OCI-LY7 (cell line): ENCODE results near the gene CFAP65.

Experiments
- EZH2phosphoT487 ChIP-seq: fragments of 200-600 bp; sonication (generic); IDR thresholded peaks from 2 replicates; pipeline ENCODE4 v1.6.1; 2018; ENCODE audit warnings: low read depth, borderline replicate concordance, mild to moderate bottlenecking, mixed run types, antibody characterized with exemption, low read length, moderate library complexity, mixed read lengths
- TF ChIP-seq, protein P1 (sequence below): fragments of 200-600 bp; sonication (generic); conservative IDR thresholded peaks from 2 replicates; pipeline ENCODE4 v1.5.1; 2014; ENCODE audit warnings: mild to moderate bottlenecking, antibody characterized with exemption, low read length, moderate library complexity, mixed read lengths

DNA sequence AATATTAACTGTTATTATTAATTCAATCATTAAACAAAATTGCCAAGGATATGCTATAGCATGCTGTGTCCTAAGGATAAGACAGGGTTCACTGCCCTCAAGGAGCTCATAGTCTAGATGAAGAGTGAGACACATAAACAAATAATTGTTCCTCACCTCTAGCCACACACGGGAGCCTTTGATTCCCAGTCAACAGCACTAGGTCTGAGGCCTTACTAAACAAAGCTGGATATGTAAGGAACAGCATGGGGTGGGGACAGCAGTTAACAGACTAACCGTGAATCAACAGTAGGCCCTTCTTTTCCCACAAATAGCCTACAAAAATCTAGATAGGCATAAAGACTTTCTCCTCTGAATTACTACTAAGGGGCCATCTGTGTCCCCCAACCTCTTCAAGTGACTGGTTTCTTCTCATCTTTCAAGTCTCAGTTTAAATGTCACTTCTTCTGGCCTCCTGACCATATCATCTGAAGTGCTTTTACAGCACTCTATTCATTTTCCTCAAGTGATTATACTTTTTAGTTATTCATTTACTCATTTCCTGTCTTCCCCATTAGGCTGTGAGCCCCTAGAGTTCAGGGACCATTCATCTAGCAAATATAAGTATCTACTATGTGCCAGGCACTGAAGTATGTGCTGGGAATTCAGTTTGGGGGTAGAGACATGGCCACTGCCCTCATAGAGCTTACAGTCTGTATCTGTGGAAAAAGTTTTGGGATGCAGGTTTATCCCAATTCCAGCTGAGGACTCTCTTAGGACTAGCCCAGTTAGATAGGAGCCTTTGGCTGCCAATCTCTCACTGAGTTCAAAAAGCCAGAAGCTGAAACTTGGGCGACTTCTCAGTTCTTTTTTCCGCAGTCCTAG, 49.4 kb upstream of the CFAP65 start:
- TF ChIP-seq, protein P1, sequence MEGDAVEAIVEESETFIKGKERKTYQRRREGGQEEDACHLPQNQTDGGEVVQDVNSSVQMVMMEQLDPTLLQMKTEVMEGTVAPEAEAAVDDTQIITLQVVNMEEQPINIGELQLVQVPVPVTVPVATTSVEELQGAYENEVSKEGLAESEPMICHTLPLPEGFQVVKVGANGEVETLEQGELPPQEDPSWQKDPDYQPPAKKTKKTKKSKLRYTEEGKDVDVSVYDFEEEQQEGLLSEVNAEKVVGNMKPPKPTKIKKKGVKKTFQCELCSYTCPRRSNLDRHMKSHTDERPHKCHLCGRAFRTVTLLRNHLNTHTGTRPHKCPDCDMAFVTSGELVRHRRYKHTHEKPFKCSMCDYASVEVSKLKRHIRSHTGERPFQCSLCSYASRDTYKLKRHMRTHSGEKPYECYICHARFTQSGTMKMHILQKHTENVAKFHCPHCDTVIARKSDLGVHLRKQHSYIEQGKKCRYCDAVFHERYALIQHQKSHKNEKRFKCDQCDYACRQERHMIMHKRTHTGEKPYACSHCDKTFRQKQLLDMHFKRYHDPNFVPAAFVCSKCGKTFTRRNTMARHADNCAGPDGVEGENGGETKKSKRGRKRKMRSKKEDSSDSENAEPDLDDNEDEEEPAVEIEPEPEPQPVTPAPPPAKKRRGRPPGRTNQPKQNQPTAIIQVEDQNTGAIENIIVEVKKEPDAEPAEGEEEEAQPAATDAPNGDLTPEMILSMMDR: no peak
- no peak for TF ChIP-seq EZH2phosphoT487
